HG03095 (cell line): ENCODE measurements around the gene KRTAP2-1.
"Not testable (repeated sequence)": the region's sequence is repeated elsewhere in the genome, so short reads cannot be mapped to it uniquely, and the experiment has no call there.

Source experiments
- ATAC-seq: cut with Tn5 transposase; IDR thresholded peaks from one replicate; pipeline ENCODE4 v1.9.1; 2021; ENCODE audit warnings: moderate library complexity; ENCODE audit not compliant: unreplicated experiment

KRTAP2-1 gene

GRCh38 chr17:41013606-41014005, 33.5 kb downstream of the KRTAP2-1 start:
- no peak for ATAC-seq

- ATAC-seq = no peak
Observed at GRCh38 chr17:41013181-41013580, 33.9 kb downstream of the KRTAP2-1 start.

GRCh38 chr17:41012326-41013120, 34.6 kb downstream of the KRTAP2-1 start:
- no peak for ATAC-seq

GRCh38 chr17:41010441-41010840, 36.7 kb downstream of the KRTAP2-1 start:
- ATAC-seq = no peak

DNA sequence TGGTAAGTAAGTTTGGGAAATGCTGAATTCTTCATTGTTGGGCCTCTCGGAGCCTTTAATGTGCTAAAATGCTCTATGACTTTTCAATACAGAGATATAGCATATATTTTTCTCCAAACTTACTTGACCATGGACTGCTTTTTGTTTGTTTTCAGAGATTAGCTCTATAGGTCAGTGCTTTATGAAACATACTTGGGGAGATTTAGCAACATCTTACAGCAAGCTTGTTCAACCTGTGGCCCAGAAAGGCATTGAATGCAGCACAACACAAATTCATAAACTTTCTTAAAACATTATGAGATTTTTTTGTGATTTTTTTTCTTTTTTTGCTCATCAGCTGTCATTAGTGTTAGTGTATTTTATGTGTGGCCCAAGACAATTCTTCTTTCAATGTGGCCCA, 37.2 kb downstream of the KRTAP2-1 start:
- ATAC-seq = no peak

GRCh38 chr17:41009301-41009760, 37.8 kb downstream of the KRTAP2-1 start:
- ATAC-seq = no peak

DNA sequence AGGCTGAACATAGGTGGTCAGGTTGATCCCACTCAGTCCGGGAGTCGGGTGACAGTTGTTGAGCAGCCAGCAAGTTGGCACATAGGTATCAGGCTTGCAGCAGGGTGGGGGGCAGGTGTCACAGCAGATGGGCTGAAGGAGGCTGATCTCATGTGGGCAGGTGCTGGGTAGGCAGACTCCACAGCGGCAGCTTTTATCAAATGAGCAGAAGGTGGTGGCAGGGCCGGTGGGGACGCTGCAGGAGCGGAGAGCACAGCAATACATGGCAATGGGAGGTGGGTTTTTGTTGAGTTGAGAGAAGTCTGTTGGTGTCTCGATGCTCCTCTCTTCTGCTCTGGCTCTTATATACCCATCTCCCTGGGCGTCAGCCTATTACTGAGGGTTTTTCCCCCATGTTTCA, 38.3 kb downstream of the KRTAP2-1 start, which contains the start of gene KRTAP3-1:
Gene KRTAP3-1, minus strand, starts transcription at position 318 of the 400 bp plus-strand sequence. Its CDS starts 54 bp downstream, at position 264.
- ATAC-seq = no peak

DNA sequence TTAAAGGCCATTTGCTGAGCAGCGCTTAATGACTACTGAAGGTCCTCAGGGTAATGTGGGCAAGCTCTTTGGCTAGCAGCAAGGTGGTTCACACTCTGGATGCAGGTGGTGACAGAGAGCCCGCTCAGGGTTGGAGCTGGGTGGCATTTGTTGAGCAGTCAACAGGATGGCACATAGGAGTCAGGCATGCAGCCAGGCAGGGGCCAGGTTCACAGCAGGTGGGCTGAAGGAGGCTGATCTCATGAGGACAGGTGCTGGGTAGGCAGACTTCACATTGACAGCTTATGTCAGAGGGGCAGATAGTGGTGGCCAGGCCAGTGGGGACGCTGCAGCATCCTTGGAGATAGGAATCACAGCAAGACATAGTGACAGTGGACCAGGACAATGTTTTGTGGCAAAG, 42.7 kb downstream of the KRTAP2-1 start:
- no peak for ATAC-seq

DNA sequence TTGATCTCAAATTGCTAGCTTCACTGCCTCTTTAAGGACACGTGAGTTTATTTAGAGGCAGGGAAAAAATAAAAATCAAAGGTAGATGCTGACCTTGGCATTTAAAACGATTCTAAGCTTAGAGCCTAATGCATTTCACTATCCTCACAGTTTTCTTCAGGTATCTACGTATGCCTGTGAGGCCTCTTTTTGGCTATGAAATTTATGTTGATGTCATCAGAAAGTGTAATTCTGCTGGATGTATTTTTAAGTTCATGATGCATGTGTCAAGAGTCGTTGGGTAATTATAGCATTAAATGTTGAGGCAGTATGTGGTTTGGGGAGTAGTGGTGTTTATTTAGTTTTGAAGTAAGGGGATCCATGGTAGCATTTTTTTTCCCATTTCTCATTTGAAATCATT, 43.2 kb downstream of the KRTAP2-1 start:
- no peak for ATAC-seq

DNA sequence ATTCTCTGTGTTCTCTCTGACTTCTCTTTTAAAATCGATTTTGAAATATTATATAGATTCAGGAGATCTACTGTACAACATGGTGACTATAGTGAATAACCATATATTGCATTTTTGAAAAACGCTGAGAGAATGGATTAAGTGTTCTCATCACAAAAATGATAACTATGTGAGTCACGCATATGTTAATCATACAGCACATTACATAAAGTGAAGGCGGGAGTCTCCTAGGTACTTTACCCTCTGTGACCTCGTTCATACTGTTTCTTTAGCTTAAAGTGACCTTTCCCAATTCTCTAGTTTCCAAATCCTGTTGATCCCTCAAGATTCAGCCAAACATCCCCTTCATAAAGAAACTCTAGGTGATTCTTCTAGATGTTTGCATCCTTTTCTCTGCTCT, 44.3 kb downstream of the KRTAP2-1 start:
- ATAC-seq = no peak

DNA sequence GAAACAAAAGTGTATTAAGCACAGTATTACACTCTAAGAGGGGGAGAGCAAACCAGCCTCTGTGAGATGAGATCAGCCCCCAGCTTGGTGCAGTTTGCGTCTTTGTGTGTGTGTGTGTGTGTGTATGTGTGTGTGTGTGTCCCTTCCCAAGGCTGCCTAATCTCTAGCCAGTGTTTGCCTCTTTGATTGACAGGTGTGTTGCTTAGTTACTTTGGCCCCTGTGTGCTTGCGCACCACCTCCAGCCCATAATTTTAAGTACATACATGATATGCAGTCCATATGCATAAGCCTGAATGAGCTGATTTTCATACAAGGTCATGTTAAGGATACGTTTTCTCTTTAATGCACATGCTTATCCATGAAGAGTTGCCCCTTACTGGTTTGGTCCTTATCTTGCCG, 45.3 kb downstream of the KRTAP2-1 start:
- ATAC-seq = no peak

- not testable (repeated sequence) for ATAC-seq
Observed at GRCh38 chr17:40999563-40999962, 47.6 kb downstream of the KRTAP2-1 start, which contains the start of gene KRTAP3-2. KRTAP3-2 (minus strand) TSS chr17:40999906; CDS start chr17:40999853, 53 bp downstream.

DNA sequence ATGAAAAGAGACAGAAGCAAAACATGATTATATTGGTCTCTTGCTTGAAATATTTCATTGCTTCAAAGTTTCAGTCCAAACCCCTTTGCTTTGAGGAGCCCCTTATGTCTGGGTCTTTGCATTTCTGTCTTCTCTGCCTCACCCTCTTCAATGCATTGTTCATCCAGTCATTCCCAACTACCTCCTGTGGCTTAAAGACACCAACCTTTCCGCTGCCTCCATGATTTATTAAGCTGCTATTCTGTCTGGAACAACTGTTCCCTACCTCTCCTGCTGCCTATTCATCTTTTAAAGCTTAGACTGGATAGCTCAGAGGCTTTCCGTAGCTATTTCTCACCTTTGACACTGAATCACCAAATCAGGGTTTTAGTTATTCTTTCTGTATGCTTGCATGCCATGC, 49.8 kb downstream of the KRTAP2-1 start:
- ATAC-seq = no peak

DNA sequence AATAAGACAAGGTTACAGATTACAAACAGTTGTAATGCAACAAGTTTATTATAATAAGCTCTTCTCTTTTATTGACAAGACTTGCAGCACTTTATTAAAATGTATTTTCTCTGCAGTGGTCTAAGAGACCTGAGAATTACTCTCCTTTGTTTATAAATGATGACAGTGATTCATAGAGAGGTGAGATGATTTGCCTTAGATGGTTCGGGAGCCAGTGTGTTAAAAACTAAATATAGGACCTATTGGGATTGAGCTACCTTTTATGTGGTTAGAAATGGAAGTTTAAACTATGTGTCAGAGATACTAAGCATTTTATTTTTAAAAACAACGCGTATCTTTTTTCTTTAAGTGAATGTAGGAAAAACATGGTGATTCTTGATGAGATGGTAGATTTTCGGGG, 50.3 kb downstream of the KRTAP2-1 start:
- no peak for ATAC-seq
